BE2C (cell line): Measurements from ENCODE around the gene ASCC2. TPM values are rescaled to one million over a fixed set of nuclear protein-coding genes. Genes with fewer than 3 reads are reported as not detected.

Source experiments
- DNase-seq: peaks from one replicate; pipeline ENCODE4 v3.0.0-alpha.2; 2020
- H3K27me3 ChIP-seq: fragments of 250-450 bp; sonication (Bioruptor Pico); 2 replicates; pipeline ENCODE4 v1.5.1; 2020; ENCODE audit warnings: mild to moderate bottlenecking
- H3K36me3 ChIP-seq: fragments of 250-450 bp; sonication (Bioruptor Pico); 2 replicates; pipeline ENCODE4 v1.5.1; 2020; ENCODE audit warnings: mild to moderate bottlenecking
- H3K4me1 ChIP-seq: fragments of 250-450 bp; sonication (Bioruptor Pico); 2 replicates; pipeline ENCODE4 v1.5.1; 2020
- H3K4me3 ChIP-seq: 2 replicates; pipeline ENCODE4 v1.5.1; 2011; ENCODE audit warnings: low read depth, low read length
- H3K9me3 ChIP-seq: fragments of 250-450 bp; sonication (Bioruptor Pico); 2 replicates; pipeline ENCODE4 v1.5.1; 2020
- CTCF ChIP-seq: IDR thresholded peaks from 2 replicates; pipeline ENCODE4 v1.5.1; 2012; ENCODE audit warnings: mild to moderate bottlenecking, low read depth, low read length
- polyA plus RNA-seq: library from polyadenylated mRNA; unstranded; fragments of >200 nt; gene quantifications from one replicate; pipeline ENCODE4 v1.2.1, GENCODE V29; 2012; ENCODE audit warnings: low read depth, missing spikeins; ENCODE audit not compliant: insufficient read length, insufficient read depth

ASCC2 gene
- 148 TPM for polyA plus RNA-seq

- DNase-seq, result peak; percentile 99
- Histone ChIP-seq H3K9me3 (no peaks in the 10 kb centered on the region), H3K36me3 (peaks cover 4% of the 10 kb centered on the region), H3K27me3 (no peaks in the 10 kb centered on the region), H3K4me3 (peak within 1 kb of the TSS; percentile 87), H3K4me1 (no peaks in the 10 kb centered on the region)
- TF ChIP-seq CTCF, result 0 out of 2 replicates have a peak, but pooled peaks have one; percentile 4
Measured at GRCh38 chr22:29837741-29838598, at the start of gene ASCC2. TSS of gene ASCC2 (minus strand) at chr22:29838274. CDS start at chr22:29832325, 5,949 bp downstream.

- DNase-seq, result no peak
- Histone ChIP-seq H3K4me1 (no peaks in the 10 kb centered on the region), H3K9me3 (no peaks in the 10 kb centered on the region), H3K27me3 (no peaks in the 10 kb centered on the region), H3K36me3 (no peaks in the 10 kb centered on the region; the same call in 1 of the 2 replicates), H3K4me3 (no peak overlapping the region)
- no peak for TF ChIP-seq CTCF
Measured at GRCh38 chr22:29887358-29887757, 49.3 kb upstream of the ASCC2 start.

- Histone ChIP-seq H3K4me3 (no peak overlapping the region), H3K27me3 (no peaks in the 10 kb centered on the region), H3K9me3 (no peaks in the 10 kb centered on the region), H3K36me3 (no peaks in the 10 kb centered on the region; the same call in 1 of the 2 replicates), H3K4me1 (no peaks in the 10 kb centered on the region)
- no peak for TF ChIP-seq CTCF
- no peak for DNase-seq
Measured at GRCh38 chr22:29886596-29886995, 48.5 kb upstream of the ASCC2 start.

GRCh38 chr22:29885610-29886009, 47.5 kb upstream of the ASCC2 start:
- DNase-seq, result no peak
- TF ChIP-seq CTCF, result no peak
- no peaks in the 10 kb centered on the region; the same call in 1 of the 2 replicates for H3K36me3 ChIP-seq
- H3K4me1 ChIP-seq, result no peaks in the 10 kb centered on the region
- H3K9me3 ChIP-seq, result no peaks in the 10 kb centered on the region
- no peak overlapping the region for H3K4me3 ChIP-seq
- no peaks in the 10 kb centered on the region for H3K27me3 ChIP-seq

GRCh38 chr22:29883775-29884097, 45.7 kb upstream of the ASCC2 start:
- no peak for TF ChIP-seq CTCF
- no peaks in the 10 kb centered on the region for H3K27me3 ChIP-seq
- H3K36me3 ChIP-seq, result no peaks in the 10 kb centered on the region; the same call in 1 of the 2 replicates
- H3K4me1 ChIP-seq, result no peaks in the 10 kb centered on the region
- no peaks in the 10 kb centered on the region for H3K9me3 ChIP-seq
- peak overlapping the region; percentile 88 for H3K4me3 ChIP-seq
- DNase-seq, result no peak
